ENCODE measurements around the gene SCN4A.

The SCN4A gene

DNA sequence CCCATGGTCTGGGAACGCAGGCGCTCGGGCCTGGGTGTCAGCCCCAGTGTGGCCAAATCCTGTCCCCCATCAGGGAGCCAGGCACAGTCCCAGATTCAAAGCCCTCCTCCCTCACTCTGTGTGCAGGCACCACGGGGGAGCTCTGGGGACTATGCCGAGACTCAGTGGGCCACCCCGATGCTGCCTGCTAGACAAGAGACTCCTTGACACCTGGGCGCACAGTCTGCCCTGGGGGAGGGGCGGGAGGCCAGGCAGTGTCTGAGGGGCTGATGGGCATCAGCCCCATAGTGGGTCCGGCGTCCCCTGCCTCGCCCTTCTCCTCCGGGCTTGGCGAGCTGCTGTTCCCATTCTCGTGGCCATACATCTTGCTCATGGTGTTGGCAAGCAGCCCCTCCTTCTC, 32.1 kb downstream of the SCN4A start:
- in situ Hi-C loops (cut with MboI; ENCODE audit: low pct_unique_long_range_greater_than_20kb, low sequenced_read_pairs, unreplicated experiment) = no loop called here
- DNase-seq (ENCODE audit: low spot score) = no peak
- TF ChIP-seq, protein P1, sequence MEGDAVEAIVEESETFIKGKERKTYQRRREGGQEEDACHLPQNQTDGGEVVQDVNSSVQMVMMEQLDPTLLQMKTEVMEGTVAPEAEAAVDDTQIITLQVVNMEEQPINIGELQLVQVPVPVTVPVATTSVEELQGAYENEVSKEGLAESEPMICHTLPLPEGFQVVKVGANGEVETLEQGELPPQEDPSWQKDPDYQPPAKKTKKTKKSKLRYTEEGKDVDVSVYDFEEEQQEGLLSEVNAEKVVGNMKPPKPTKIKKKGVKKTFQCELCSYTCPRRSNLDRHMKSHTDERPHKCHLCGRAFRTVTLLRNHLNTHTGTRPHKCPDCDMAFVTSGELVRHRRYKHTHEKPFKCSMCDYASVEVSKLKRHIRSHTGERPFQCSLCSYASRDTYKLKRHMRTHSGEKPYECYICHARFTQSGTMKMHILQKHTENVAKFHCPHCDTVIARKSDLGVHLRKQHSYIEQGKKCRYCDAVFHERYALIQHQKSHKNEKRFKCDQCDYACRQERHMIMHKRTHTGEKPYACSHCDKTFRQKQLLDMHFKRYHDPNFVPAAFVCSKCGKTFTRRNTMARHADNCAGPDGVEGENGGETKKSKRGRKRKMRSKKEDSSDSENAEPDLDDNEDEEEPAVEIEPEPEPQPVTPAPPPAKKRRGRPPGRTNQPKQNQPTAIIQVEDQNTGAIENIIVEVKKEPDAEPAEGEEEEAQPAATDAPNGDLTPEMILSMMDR (IDR thresholded peaks at IDR 0.05; ENCODE audit: extremely low read depth, insufficient read depth, missing control alignments) = no peak

DNA sequence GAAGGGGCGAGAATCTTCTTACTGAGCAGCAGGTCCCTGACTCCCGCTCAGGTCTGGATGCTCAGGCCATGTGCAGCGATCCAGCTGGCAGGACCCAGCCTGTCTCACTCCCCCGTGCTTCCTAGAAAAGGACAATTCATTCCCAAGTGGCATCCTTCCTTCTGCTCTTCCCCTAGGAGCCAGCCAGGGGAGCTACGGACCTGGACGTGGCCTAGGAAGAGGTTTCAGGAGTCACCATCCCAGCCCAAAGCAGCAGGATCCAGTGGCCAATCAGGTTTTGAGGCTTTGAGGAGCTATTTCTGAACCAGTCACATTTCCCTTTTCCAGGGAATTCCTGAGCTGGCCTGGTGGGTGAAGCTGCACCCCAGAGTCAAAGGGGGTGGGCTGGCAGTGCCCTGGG, 32.8 kb downstream of the SCN4A start:
- TF ChIP-seq, protein P1 (IDR thresholded peaks at IDR 0.05; ENCODE audit: extremely low read depth, insufficient read depth, missing control alignments) = no peak
- no peak for DNase-seq (ENCODE audit: low spot score)
- in situ Hi-C loops (cut with MboI; ENCODE audit: low pct_unique_long_range_greater_than_20kb, low sequenced_read_pairs, unreplicated experiment) = no loop called here

DNA sequence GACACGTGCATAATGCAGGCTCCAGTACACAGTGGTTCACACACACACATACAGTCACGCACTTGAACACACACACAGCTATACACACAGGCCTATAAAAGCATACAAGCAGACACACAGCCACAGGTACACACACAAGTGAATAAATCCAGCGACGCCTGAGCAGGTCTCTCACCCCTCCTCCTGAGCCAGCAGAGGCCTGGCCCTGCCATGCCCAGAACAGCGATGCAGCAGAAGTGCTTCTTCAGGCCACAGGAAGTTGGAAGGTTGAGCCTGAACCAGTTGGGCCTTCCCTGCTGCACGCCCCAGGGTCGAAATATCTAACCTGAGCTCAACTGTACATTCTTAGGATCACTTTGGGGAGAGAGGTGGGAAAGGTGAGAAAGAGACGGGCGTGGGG, 33.3 kb downstream of the SCN4A start:
- TF ChIP-seq, protein P1 (IDR thresholded peaks at IDR 0.05; ENCODE audit: extremely low read depth, insufficient read depth, missing control alignments) = no peak
- DNase-seq (ENCODE audit: low spot score) = no peak
- in situ Hi-C loops (cut with MboI; ENCODE audit: low pct_unique_long_range_greater_than_20kb, low sequenced_read_pairs, unreplicated experiment) = no loop called here

DNA sequence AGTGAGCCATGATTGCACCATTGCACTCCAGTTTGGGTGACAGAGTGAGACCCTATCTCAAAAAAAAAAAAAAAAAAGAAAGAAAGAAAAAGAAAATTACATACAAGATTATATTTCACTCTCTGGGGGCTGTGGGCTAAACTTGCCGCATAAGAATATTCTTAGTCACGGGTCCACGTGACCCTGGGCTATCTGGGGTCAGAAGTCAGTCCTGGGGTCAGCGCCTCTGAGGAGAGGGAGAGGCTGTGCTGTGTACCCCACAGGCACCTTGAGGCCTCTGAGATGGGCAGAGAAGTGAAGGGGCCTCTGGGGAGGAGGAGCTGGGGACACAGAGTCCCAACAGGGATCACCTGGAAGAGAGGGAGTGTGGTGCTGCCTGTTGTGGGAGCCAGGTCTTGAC, 34.8 kb downstream of the SCN4A start:
- in situ Hi-C loops (cut with MboI; ENCODE audit: low pct_unique_long_range_greater_than_20kb, low sequenced_read_pairs, unreplicated experiment) = no loop called here
- TF ChIP-seq, protein P1 (IDR thresholded peaks at IDR 0.05; ENCODE audit: extremely low read depth, insufficient read depth, missing control alignments) = no peak
- no peak for DNase-seq (ENCODE audit: low spot score)

DNA sequence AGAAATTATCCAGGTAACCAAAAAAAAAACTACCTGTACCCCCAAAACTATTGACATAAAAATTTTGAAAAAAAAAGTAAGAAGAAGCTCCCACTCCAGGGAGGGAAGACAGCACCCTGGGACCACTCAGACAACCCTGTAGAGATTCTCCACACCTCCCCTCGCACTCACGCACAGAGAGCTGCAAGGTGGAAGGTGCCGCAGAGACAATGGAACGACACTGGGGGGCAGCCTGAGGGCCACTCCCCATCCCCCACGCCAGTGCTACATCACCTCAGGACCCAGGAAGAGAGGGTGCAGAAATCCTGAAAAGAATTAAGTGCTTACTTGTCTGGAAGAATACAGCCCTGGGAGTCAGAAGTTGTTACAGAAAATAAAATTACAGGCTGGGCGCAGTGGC, 35.4 kb downstream of the SCN4A start:
- no peak for DNase-seq (ENCODE audit: low spot score)
- TF ChIP-seq, protein P1 (IDR thresholded peaks at IDR 0.05; ENCODE audit: extremely low read depth, insufficient read depth, missing control alignments) = no peak
- in situ Hi-C loops (cut with MboI; ENCODE audit: low pct_unique_long_range_greater_than_20kb, low sequenced_read_pairs, unreplicated experiment) = no loop called here

DNA sequence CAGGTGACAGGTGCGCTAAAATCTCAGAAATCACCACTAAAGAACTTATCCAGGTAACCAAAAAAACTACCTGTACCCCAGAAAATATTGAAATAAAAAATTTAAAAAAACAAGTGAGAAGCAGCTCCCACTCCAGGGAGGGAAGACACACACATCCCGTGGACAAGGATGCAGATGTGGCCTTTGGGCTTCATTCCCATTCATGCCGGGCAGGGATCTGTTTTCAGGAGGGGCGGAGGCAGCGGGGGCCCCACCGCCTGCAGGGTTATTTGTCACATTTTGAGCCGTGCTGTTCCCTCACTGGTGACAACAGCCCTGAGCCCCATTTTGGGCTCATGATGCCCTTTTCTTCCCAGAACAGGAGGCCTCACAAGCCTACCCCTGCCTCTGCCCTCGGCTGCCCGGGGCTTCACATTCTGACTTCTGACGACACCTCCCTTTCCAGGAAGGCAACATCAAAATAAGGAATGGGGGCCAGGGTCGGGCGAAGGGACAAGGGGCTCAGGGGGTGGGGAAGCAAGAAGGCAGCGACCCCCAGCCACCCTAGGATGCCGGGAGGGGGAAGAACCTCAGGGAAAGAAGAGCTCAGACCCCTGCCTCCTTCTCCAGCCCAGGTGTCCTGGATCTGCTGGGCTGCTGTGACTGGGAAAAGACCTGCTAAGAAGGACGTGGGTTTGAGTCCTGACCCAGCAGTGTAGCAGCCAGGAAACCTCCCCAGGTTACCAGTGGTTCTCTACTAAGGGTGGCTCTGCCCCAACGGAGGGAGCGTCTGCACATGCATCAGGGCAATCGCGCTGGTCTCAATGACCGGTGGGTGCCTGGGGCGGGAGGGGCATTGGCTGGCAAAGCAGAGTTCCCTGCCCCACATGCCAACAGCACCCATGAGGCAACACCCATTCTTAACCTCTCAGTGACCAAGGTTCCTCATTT, 38.3 kb downstream of the SCN4A start:
- in situ Hi-C loops (cut with MboI; ENCODE audit: low pct_unique_long_range_greater_than_20kb, low sequenced_read_pairs, unreplicated experiment) = no loop called here
- TF ChIP-seq, protein P1 (IDR thresholded peaks at IDR 0.05; ENCODE audit: extremely low read depth, insufficient read depth, missing control alignments) = no peak
- DNase-seq (ENCODE audit: low spot score) = no peak

Data from GM13977 (cell line).